HG03571 (cell line): ENCODE data around the gene ATF6.
"Not testable (repeated sequence)": the region's sequence is repeated elsewhere in the genome, so short reads cannot be mapped to it uniquely, and the experiment has no call there.

Experiments used
- ATAC-seq: cut with Tn5 transposase; IDR thresholded peaks from one replicate; pipeline ENCODE4 v1.9.1; 2021; ENCODE audit not compliant: unreplicated experiment

The ATF6 gene

DNA sequence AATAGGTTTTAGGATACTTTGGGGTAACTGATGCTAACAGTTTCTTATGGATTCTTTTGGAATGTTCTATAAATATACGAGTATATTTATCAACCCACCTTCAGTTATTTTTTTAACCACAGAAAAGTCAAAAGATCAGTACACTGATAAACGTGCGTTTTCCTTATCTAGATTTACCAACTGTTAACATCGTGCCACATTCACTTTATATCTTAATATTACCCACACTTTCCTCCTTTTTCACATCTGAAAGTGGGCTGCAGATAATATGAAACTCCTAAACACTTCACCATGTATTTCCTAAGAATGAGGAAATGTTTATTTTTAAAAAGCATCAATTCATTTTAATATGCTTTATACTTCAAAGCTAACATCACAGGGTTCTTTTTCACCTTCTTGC lies 7.7 kb downstream of the ATF6 start:
- no peak for ATAC-seq

GRCh38 chr1:161777261-161777660 lies 11.1 kb downstream of the ATF6 start:
- no peak for ATAC-seq

DNA sequence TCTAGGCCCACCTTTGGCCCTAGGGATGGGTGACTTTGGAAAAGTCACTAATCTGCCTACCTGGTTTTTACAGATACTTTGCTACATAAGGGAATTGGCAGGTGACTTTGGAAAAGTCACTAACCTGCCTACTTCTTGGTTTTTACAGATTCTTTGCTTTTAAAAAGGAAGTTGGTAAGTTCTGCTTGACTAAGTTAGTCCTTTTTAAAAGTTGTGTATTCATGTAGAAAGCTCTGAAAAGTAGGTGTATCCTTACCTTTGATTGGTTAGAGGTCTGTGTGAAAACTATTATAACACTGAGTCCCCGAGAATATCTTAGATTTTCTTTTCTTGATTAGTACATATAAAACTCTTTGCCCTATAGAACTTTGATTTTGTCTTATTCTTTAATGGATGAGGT lies 12.4 kb downstream of the ATF6 start:
- ATAC-seq: no peak

GRCh38 chr1:161779393-161779792 lies 13.3 kb downstream of the ATF6 start:
- ATAC-seq: no peak

- peak; percentile 50 for ATAC-seq
These were observed 15.9 kb downstream of the ATF6 start for GRCh38 chr1:161781995-161782394.

DNA sequence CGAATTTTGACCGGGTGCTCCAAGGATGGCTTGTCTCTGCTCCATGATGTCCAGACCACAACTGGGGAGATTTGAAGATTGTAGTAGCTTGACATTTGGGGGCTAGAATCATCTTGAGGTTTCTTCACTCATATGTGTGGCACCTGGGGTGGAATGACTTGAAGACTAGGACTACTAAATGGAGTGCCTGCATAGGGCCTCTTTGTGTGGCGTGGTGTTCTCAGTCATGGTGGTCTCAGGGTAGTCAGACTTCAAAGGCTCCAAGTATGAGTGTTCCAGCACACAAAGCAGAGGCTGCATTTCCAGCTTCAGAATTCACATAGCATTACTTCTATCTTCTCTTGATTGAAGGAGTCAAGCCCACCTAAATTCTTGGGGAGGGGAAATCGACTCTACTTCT lies 16.8 kb downstream of the ATF6 start:
- ATAC-seq: no peak

- no peak for ATAC-seq
These were observed 18.8 kb downstream of the ATF6 start for GRCh38 chr1:161784968-161785367.

DNA sequence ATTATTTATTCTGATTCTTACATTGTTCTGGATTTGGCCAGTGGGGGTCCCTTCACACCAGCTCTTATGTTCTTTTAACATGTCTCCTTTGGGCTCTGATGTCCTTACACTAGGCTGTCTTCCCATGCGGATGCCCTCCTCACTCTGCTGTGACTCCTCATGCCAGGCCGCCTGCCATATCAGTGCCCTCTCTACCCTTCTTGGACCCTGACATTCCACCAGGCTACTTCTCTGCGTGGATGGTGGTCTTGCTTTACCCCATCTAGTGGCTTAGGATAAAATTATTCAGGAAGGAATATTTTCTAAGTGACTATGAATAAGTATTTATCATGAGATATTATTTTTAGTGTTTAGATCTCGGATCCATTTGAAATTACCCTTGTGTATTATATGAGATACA lies 21.2 kb downstream of the ATF6 start:
- no peak for ATAC-seq

DNA sequence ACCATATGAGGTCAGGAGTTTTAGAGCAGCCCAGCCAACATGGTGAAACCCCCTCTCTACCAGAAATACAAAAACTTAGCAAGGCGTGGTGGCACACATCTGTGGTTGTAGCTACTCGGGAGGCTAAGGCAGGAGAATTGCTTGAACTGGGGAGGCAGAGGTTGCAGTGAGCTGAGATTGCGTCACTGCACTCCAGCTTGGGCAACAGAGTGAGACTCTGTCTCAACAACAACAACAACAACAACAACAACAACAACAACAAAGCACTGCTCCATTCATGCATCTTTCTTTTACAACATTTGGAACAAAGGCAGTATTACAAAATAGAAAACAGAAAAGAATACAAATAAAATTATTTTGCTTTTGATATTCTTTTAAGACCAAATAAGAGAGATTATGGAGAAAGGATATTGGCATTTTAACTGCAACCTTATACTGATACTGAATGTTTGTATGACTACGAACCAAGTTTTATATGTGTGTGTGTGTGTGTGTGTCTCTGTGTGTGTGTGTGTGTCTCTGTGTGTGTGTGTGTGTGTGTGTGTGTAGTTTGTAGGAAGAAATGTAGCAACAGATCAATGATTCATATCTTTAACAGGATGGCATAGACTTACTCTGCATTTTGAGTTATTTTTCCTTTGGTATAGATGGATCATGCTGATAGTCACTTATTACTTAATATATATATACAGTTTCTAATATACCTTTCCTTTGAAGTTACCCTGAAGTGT lies 24.6 kb downstream of the ATF6 start:
- ATAC-seq: no peak

DNA sequence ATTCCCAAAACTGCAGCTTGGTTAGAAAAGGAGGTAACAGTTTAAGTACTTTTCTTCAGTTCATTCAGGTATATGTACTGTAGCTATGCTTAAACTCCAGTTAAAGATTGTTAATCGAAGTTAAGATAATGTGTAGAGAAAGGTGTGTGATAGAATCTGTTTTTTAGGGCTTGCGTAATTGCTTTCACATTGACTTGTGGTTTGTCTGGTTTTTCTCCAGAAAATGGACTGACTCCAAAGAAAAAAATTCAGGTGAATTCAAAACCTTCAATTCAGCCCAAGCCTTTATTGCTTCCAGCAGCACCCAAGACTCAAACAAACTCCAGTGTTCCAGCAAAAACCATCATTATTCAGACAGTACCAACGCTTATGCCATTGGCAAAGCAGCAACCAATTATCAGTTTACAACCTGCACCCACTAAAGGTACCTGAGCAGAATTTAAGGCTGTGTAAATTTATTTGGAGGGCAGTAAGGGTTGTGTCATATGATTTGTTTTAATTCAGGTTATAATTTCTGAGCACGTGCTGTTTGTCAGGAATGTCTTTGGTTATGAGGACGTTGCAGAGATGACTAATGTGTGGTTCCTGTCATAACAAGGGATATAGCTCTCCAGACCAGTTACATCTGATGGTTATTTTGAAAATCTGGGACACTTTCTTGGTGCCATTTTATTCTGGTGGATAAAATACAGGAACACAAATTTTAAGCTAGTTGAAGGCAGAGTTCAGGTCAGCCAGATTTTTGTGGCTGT lies 26.0 kb downstream of the ATF6 start:
- no peak for ATAC-seq

DNA sequence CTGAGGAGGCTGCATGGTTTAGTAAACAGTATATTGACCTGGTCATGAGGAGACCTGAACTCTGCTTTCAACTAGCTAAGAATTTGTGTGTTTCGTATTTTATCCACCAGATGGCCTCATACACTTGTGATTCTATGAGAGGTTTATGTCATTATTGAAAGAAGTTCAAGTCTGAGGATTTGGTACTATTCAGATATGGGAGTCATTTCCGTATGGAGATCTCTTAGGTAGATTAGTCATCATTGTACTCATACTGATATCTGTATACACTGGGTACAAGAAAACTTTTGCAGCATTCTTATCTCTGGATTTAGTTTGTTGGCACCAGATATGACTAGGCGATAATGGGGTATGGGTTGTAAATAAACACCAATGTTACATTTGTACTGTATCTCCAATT lies 26.6 kb downstream of the ATF6 start:
- ATAC-seq: peak; percentile 69

DNA sequence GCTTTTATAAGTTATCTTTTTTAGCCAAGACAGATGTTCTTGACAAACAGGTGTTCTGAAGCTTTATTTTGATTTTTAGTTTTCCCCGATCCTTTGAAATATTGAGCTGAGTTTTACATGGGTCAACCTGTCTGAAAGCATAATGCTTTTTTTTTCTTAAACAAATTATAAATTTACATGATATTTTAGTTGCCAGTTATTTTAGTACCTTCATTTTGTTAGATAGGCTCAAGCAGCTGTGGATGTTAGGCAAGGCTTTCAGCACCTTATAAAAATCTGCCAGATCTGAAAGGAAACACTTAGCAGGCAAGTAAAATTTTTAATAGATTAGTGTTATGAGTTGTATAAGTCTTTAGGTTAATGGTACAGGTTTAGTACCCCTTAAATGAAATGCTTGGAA lies 33.7 kb downstream of the ATF6 start:
- ATAC-seq: no peak

GRCh38 chr1:161801955-161802354 lies 35.8 kb downstream of the ATF6 start:
- ATAC-seq: no peak

GRCh38 chr1:161803181-161803580 lies 37.1 kb downstream of the ATF6 start:
- no peak for ATAC-seq

- no peak for ATAC-seq
These were observed 39.5 kb downstream of the ATF6 start for GRCh38 chr1:161805399-161806197.

GRCh38 chr1:161809202-161809601 lies 43.1 kb downstream of the ATF6 start:
- ATAC-seq: not testable (repeated sequence)

DNA sequence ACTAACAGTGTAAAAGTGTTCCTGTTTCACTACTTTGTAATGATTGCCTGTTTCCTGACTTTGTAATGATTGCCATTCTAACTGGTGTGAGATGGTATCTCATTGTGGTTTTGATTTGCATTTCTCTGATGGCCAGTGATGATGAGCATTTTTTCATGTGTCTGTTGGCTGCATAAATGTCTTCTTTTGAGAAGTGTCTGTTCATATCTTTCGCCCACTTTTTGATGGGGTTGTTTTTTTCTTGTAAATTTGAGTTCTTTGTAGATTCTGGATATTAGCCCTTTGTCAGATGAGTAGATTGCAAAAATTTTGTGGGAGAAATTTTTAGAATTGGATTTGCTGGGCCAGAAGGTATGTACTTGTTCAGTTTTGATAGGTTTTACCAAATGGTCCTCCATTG lies 43.5 kb downstream of the ATF6 start:
- not testable (repeated sequence) for ATAC-seq

- no peak for ATAC-seq
These were observed 44.7 kb downstream of the ATF6 start for GRCh38 chr1:161810780-161811179.

GRCh38 chr1:161816201-161816600 lies 50.1 kb downstream of the ATF6 start:
- no peak for ATAC-seq

- no peak for ATAC-seq
These were observed 51.1 kb downstream of the ATF6 start for GRCh38 chr1:161817176-161817730.

DNA sequence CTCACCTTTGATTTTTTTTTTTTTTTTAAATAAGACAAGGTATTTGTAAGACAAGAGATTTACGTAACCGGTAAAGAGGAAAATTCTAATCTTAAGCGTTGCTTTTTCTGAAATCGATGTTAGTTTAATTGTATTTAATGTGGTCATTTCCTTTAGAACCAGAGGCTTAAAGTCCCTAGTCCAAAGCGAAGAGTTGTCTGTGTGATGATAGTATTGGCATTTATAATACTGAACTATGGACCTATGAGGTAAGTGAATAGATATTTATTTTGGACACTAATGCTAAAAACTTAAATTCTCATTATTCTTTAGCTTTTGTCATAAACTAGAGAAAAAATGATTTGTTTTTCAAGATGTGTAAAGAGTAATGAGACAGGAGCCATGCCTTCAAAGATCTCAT lies 54.8 kb downstream of the ATF6 start:
- no peak for ATAC-seq
